MM.1S (cell line): ENCODE data around the gene AKIRIN1.

Source experiments
- DNase-seq: peaks from one replicate; pipeline ENCODE4 v3.0.0-alpha.2; 2015
- H2AFZ ChIP-seq: fragments of 300-600 bp; sonication (generic); 2 replicates; pipeline ENCODE4 v1.6.0; 2016; ENCODE audit warnings: antibody characterized with exemption, low read length
- H3F3A ChIP-seq: fragments of 300-600 bp; sonication (generic); 2 replicates; pipeline ENCODE4 v1.6.1; 2016; ENCODE audit warnings: mild to moderate bottlenecking, antibody characterized with exemption, low read length, moderate library complexity, mixed read lengths; ENCODE audit not compliant: insufficient read depth
- H3K27ac ChIP-seq: fragments of 300-600 bp; sonication (generic); 2 replicates; pipeline ENCODE4 v1.5.1; 2016; ENCODE audit warnings: mild to moderate bottlenecking, low read length
- H3K27me3 ChIP-seq: fragments of 300-600 bp; sonication (generic); replicated peaks from 2 replicates; pipeline ENCODE4 v1.6.0; 2016; ENCODE audit warnings: low read length; ENCODE audit not compliant: insufficient read depth
- H3K36me3 ChIP-seq: fragments of 300-600 bp; sonication (generic); replicated peaks from 2 replicates; pipeline ENCODE4 v1.6.1; 2016; ENCODE audit warnings: mild to moderate bottlenecking, low read length, mixed read lengths; ENCODE audit not compliant: insufficient read depth
- H3K4me1 ChIP-seq: fragments of 300-600 bp; sonication (generic); 2 replicates; pipeline ENCODE4 v1.6.1; 2016; ENCODE audit warnings: low read length, mixed read lengths
- H3K4me2 ChIP-seq: fragments of 300-600 bp; sonication (generic); 2 replicates; pipeline ENCODE4 v1.6.0; 2016; ENCODE audit warnings: low read depth, low read length
- H3K4me3 ChIP-seq: fragments of 300-600 bp; sonication (generic); 2 replicates; pipeline ENCODE4 v1.5.1; 2016; ENCODE audit warnings: low read length, mixed read lengths
- H3K79me2 ChIP-seq: fragments of 300-600 bp; sonication (generic); 2 replicates; pipeline ENCODE4 v1.6.1; 2016; ENCODE audit warnings: mixed run types, low read length, mixed read lengths
- H3K9ac ChIP-seq: fragments of 300-600 bp; sonication (generic); 2 replicates; pipeline ENCODE4 v1.6.1; 2016; ENCODE audit warnings: low read length, mixed read lengths
- H3K9me2 ChIP-seq: fragments of 300-600 bp; sonication (generic); replicated peaks from 2 replicates; pipeline ENCODE4 v1.6.1; 2016; ENCODE audit warnings: mild to moderate bottlenecking, low read length, mixed read lengths; ENCODE audit not compliant: insufficient read depth
- H3K9me3 ChIP-seq: fragments of 300-600 bp; sonication (generic); replicated peaks from 2 replicates; pipeline ENCODE4 v1.6.1; 2016; ENCODE audit warnings: mild to moderate bottlenecking, low read length, mixed read lengths; ENCODE audit not compliant: insufficient read depth
- H4K20me1 ChIP-seq: fragments of 300-600 bp; sonication (generic); 2 replicates; pipeline ENCODE4 v1.6.1; 2016; ENCODE audit warnings: mild to moderate bottlenecking, low read length, moderate library complexity, mixed read lengths; ENCODE audit not compliant: insufficient read depth
- CTCF ChIP-seq: fragments of 300-600 bp; sonication (generic); IDR thresholded peaks from 2 replicates; pipeline ENCODE4 v1.5.1; 2016; ENCODE audit warnings: antibody characterized with exemption, low read length, mixed read lengths
- EZH2 ChIP-seq: fragments of 300-600 bp; sonication (generic); optimal IDR thresholded peaks from 2 replicates; pipeline ENCODE3; 2017; ENCODE audit warnings: low read depth, mild to moderate bottlenecking, antibody characterized with exemption, low read length, mixed read lengths
- EZH2phosphoT487 ChIP-seq: fragments of 300-600 bp; sonication (generic); IDR thresholded peaks from 2 replicates; pipeline ENCODE4 v1.6.1; 2018; ENCODE audit warnings: antibody characterized with exemption, low read length

AKIRIN1 gene

GRCh38 chr1:38997901-38998190, 6.8 kb downstream of the AKIRIN1 start:
- no peak overlapping the region for H3K4me3 ChIP-seq
- no peak for TF ChIP-seq CTCF
- no peak for TF ChIP-seq EZH2phosphoT487
- no peak for TF ChIP-seq EZH2
- no peak overlapping the region for H2AFZ ChIP-seq
- H4K20me1 ChIP-seq = no peaks in the 10 kb centered on the region
- H3K27me3 ChIP-seq = no peaks in the 10 kb centered on the region
- no peak overlapping the region for H3K4me2 ChIP-seq
- peaks cover 72% of the 10 kb centered on the region for H3K79me2 ChIP-seq
- no peaks in the 10 kb centered on the region; the same call in 1 of the 2 replicates for H3F3A ChIP-seq
- no peak overlapping the region for H3K9ac ChIP-seq
- H3K4me1 ChIP-seq = peaks cover 14% of the 10 kb centered on the region
- H3K9me3 ChIP-seq = no peaks in the 10 kb centered on the region
- peaks cover 12% of the 10 kb centered on the region; the same call in 1 of the 2 replicates for H3K36me3 ChIP-seq
- H3K9me2 ChIP-seq = no peaks in the 10 kb centered on the region
- DNase-seq = no peak
- no peak overlapping the region for H3K27ac ChIP-seq

- Histone ChIP-seq H4K20me1 (no peaks in the 10 kb centered on the region), H3K79me2 (peaks cover 35% of the 10 kb centered on the region), H3K27me3 (no peaks in the 10 kb centered on the region), H3K9me3 (no peaks in the 10 kb centered on the region), H3K27ac (no peak overlapping the region), H3K9me2 (no peaks in the 10 kb centered on the region), H3K9ac (no peak overlapping the region), H3K4me3 (no peak overlapping the region), H2AFZ (no peak overlapping the region), H3F3A (no peaks in the 10 kb centered on the region; the same call in 1 of the 2 replicates), H3K4me2 (no peak overlapping the region), H3K4me1 (peaks cover 8% of the 10 kb centered on the region), H3K36me3 (peaks cover 19% of the 10 kb centered on the region; the same call in 1 of the 2 replicates)
- no peak for DNase-seq
- TF ChIP-seq CTCF (no peak), EZH2 (no peak), EZH2phosphoT487 (no peak)
These were observed 10.7 kb downstream of the AKIRIN1 start for GRCh38 chr1:39001516-39002421.

GRCh38 chr1:39003281-39003680, 12.2 kb downstream of the AKIRIN1 start:
- Histone ChIP-seq H3K4me2 (no peak overlapping the region), H3K27ac (no peak overlapping the region), H3K9ac (no peak overlapping the region), H3K9me3 (no peaks in the 10 kb centered on the region), H4K20me1 (no peaks in the 10 kb centered on the region), H3K79me2 (peaks cover 20% of the 10 kb centered on the region), H3K27me3 (no peaks in the 10 kb centered on the region), H3K9me2 (no peaks in the 10 kb centered on the region), H3F3A (no peaks in the 10 kb centered on the region), H3K4me1 (no peaks in the 10 kb centered on the region), H3K36me3 (peaks cover 15% of the 10 kb centered on the region; the same call in 1 of the 2 replicates), H3K4me3 (no peak overlapping the region), H2AFZ (no peak overlapping the region)
- TF ChIP-seq EZH2phosphoT487 (no peak), CTCF (no peak), EZH2 (no peak)
- DNase-seq = no peak
